Stimulated activated CD4-positive, alpha-beta T cell treated with anti-CD3 and anti-CD28 coated beads, TNF-alpha, amount 100 ng/mL, for 48 hours (primary cell): Measurements from ENCODE around the gene RPUSD2.
"Not testable (repeated sequence)": the region's sequence is repeated elsewhere in the genome, so short reads cannot be mapped to it uniquely, and the experiment has no call there.

ENCODE experiments used
- DNase-seq, 3 donors: peaks; one replicate each; pipeline ENCODE4 v3.0.0-alpha.2; 2020; ENCODE audit warnings: low read depth in 3 of 3

The RPUSD2 gene

DNA sequence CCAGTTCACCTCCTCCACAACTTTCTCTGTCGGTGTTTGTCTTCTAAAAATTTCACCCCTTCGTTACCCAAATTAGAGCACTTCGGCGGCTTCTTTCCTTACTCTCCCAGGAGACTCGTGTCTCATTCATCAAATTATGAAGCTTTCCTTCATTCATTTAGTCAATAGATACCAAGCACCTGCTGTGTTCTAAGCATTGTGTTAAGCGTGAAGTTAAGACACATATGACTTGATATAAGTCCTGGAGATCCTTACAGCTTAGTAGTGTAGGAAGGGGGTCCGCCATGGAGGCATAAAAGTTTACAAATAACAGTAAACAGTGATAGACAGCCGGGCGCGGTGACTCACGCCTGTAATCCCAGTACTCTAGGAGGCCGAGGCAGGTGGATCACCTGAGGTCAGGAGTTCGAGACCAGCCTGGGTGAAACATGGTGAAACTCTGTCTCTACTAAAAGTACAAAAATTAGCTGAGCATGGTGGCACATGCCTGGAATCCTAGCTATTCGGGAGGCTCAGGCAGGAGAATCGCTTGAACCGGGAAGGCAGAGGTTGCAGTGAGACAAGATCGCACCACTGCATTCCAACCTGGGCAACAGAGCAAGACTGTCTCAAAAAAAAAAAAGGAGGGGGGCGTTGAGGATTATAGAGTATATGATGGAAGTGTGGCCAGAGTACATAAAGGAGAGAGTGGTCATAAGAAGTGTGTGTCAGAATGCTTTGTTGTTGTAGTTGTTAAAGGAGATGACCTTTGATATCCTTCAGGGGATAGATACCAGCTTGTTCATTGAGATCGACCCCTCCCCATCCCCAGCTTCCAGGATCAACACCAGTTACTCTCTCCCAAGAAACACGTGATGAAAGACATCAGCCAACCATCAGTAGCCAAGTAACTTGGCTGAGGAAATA is 3.5 kb upstream of the RPUSD2 start:
- DNase-seq, result no peak

DNA sequence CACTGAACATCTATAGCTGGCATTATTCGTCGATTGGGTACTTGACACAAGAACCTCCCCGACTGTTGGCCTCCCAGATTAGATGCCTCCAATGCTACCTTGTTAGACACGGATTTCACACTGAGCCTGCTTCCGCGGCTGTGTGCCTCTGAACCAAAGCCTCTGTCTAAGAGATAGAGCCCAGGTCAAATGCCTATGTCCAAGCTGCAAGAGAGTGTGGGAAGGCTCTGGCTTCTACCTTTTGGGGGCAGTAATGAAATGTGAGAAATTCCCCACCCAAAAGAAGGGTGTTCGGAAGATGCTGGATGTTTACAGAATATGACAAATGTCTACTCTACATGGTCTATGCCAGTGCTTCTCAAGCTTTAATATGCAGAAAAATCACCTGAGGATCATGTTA is 2.0 kb upstream of the RPUSD2 start:
- no peak for DNase-seq

- no peak for DNase-seq
These were observed 6.0 kb downstream of the RPUSD2 start for GRCh38 chr15:40575113-40575512.

- not testable (repeated sequence) for DNase-seq
These were observed 7.8 kb downstream of the RPUSD2 start for GRCh38 chr15:40576914-40577313.

DNA sequence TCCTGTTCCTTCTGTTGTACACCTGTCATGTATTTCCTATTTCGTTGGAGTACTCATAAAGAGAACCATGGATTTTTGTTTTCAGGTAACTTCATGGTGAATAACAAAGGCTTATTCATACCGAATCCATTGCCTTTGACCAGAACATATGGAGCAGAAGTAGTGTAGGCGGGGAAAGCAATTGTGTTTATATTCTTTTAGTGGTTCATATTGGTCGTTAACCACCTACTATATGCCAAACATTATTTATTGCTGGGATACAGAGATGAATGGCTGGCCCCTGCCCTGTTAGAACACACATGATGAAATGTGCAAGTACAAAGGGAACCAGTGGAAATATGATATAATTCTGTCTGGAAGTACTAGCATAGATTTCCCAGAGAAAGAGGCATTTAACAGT is 9.8 kb downstream of the RPUSD2 start:
- DNase-seq, result no peak

DNA sequence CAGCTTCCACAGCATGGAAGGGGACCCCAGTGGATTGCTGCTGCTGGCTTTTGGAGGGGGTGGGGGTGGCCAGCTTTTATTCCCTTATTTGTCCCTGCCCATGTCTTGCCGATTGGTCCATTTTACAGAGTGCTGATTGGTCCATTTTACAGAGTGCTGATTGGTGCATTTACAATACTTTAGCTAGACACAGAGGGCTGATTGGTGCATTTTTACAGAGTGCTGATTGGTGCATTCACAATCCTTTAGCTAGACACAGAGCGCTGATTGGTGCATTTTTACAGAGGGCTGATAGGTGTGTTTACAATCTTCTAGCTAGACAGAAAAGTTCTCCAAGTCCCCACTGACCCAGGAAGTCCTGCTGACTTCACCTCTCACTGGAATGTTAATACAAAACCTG is 12.7 kb downstream of the RPUSD2 start:
- not testable (repeated sequence) for DNase-seq

- no peak for DNase-seq
These were observed 13.7 kb downstream of the RPUSD2 start for GRCh38 chr15:40582726-40583246.

DNA sequence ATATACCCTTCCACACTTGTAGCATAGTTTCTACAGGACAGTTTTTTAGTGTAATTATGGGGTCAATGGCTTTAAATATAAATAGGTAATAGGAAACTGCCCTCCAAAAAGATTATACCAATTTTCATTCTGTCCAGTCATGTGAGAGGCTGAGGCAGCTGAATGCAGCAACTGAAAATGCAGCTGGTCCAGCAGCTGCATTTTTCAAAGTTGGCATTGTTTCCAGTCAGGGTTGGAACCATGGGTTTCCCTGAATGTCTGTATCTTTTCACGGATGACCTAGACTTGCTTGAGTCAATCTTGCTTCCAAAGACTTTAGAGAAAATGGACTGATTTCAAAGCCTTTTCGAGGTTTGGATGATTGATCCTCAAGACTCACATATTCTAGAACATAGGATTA is 15.1 kb downstream of the RPUSD2 start:
- DNase-seq, result no peak

- DNase-seq, result no peak
These were observed 21.6 kb downstream of the RPUSD2 start for GRCh38 chr15:40590667-40591050.

DNA sequence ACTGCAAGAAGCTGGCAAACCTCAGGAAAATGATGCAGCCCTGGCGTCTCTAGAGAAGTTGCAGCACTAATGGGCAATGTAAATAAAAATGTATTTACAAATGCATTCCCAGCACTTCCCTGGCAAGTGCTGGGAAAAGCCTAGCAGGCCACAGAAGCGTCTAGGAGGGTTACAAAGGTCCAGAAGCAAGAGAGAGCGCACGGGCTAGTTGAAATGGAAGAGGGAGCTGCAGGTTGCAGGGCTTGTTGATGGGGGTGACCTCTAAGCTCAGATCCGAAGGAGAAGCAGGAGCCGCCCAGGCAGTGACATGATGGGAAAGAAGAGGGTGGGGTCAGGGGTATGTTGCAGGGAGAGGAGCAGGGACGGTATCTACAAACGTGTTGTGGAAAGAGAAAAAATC is 22.3 kb downstream of the RPUSD2 start:
- no peak for DNase-seq

GRCh38 chr15:40593165-40593564 is 24.1 kb downstream of the RPUSD2 start:
- DNase-seq, result no peak

GRCh38 chr15:40593588-40594428 is 24.7 kb downstream of the RPUSD2 start, which contains the start of gene KNL1:
KNL1 (plus strand) TSS chr15:40594249; CDS start chr15:40602932, 8,683 bp downstream.
- DNase-seq, result peak; percentile 76 to 86 (median 82)

DNA sequence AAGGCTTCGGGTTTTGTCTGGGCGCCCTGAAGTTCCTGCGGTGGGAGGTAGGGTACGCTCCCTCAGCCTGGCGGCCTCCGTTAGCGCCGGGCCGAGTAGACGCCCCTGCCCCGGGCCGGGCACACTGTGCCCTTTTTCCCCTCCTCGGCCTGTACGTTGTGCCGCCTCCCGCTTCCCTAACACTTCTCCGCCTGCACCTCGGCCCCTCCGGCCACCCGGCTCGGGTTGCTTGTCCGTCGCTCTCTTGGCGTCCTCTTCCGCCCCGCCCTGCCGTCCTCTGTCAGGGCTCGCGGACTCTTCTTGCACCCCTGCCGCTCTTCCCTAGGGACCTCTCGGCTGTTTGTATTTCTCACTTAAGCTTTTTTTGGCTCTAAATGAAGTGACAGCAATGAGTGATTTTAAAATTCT is 25.3 kb downstream of the RPUSD2 start:
- no peak for DNase-seq

DNA sequence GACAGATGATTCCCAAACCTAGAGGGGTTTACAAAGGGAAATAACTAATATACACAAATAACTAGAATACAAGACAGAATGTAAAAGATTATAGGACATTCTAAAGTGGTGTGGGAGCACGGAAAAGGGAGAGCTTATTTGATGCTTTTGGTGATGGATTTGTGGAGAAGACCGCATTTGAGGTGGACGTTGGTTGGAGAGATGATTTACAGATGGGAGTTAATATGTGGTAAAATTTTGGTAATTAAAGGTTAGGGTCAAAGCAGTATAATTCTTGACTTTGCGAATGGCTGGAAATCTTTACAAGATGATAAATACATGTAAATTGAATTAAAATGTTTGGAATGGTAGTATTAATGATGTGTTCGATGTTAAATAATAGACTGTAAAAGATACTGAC is 26.1 kb downstream of the RPUSD2 start:
- no peak for DNase-seq

- no peak for DNase-seq
These were observed 26.7 kb downstream of the RPUSD2 start for GRCh38 chr15:40595773-40596172.

DNA sequence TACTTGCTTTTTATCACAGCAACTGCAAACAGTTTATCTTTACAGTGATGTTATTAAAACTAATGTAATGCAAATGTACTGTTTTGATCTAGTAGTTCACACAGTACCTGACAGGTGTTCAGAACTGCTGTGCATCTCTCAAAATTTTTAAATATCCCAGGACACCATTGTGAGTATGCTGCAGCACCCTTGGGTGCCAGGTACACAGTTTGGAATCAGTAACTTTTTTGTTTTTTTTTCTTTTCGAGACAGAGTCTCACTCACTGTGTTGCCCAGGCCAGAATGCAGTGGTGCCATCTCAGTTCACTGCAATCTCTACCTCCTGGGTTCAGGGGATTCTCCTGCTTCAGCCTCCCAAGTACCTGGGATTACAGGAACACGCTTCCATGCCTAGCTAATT is 27.9 kb downstream of the RPUSD2 start:
- no peak for DNase-seq

DNA sequence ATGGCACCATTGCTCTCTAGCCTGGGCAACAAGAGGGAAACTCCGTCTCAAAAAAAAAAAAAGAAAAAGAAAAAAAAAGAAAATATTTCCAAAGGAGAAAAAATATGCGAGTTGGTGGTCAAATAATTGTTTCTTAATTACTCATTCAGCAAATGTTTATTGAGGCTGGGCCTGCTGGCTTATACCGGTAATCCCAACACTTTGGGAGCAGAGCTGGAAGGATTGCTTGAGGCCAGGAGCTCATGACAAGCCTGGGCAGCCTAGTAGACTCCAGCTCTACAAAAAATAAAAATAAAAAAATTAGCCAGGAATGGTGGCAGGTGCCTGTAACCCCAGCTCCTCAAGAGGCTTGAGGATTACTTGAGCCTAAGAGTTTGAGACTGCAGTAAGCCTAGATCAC is 29.0 kb downstream of the RPUSD2 start:
- no peak for DNase-seq

DNA sequence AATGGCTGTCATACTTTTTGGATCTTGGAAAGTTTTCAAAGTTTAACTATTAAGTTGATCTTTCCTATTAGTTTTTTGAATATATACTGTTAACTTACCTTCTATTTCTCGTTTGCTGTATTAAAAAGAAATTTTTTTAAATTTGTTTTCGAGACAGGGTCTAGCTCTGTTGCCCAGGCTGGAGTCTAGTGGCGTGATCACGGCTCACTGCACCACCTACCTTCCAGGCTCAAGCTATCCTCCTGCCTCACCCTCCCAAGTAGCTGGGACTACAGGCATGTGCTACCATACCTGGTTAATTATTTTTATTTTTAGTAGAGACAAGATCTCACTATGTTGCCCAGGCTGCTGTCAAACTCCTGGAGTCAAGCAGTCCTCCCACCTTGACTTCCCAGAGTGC is 29.6 kb downstream of the RPUSD2 start:
- no peak for DNase-seq

DNA sequence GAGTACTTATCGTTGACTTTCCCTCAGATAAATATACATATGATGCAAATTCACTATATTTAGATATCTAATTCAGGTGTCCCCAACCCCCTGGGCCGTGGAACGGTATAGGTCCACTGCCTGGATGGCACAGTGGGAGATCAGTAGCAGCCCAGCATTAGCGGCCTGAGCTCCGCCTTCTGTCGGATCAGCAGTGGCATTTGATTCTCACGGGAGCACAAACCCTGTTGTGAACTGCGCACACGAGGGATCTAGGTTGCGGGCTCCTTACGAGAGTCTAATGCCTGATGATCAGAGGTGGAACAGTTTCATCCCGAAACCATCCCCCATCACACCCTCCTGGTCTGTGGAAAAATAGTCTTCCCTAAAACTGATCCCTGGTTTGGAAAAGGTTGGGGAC is 31.9 kb downstream of the RPUSD2 start:
- DNase-seq, result no peak

DNA sequence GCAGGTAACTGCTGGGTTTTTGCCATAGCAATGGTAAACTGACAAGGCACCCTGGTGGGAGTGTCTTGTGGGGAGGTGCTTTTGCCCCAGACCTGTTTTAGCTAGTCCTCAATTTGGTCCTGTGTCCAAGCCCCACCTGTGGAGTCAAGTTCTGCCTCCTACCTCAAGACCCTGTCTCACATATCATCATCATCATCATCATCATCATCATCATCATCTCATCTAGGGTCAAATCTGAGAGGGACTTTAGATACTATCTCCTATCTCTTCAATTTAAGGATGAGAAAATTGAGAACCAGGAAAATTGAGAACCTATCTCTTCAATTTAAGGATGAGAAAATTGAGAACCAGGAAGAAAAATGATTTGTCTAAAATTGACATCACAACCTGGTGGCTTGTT is 34.8 kb downstream of the RPUSD2 start:
- no peak for DNase-seq

DNA sequence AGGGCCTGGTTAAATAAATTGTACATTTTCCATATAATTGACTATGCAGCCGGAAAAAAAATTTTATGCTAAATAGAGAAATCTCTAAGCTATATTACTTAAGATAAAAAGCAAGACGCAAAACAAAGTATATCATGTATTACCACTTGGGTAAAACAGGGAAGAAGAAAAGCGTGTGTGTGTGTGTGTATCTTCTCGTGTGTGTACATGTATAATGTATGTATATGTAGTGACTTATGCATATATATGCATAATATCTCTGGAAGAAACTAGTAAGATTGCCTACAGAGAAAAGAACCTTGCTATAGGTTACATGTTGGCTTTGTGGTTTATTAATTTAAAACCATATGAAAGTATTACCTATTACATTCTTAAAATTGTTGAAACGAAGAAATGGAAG is 44.0 kb downstream of the RPUSD2 start:
- no peak for DNase-seq

DNA sequence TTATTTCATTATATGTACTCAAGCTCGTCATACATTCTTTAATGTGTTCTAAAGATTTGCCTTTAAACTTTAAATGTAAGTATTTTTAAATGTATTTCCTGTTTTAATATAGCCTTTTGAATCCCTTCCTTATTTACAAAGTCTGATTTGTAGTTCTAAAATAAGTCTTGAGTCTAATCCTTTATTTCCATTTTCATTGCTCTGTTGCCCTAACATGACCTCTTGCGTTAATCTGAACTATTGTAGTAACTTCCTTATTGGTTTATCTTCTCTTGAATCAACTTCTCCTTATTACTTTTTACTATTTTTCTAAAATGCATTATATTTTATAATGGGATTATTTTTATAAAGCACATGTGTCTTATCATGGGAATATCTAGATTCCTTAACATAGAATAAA is 48.9 kb downstream of the RPUSD2 start:
- no peak for DNase-seq

GRCh38 chr15:40618906-40619305 is 49.8 kb downstream of the RPUSD2 start:
- no peak for DNase-seq
